GM06990 (cell line): ENCODE measurements around the gene PDXP.

Experiments used
- DNase-seq: peaks from one replicate; pipeline ENCODE4 v3.0.0-alpha.2; 2011; ENCODE audit not compliant: insufficient read length; ENCODE audit errors: extremely low read depth
- H3K27me3 ChIP-seq: replicated peaks from 2 replicates; pipeline ENCODE4 v1.6.0; 2011; ENCODE audit warnings: low read length; ENCODE audit not compliant: control insufficient read depth, insufficient read depth
- H3K36me3 ChIP-seq: 2 replicates; pipeline ENCODE4 v1.5.1; 2011; ENCODE audit warnings: low read length; ENCODE audit not compliant: control insufficient read depth, insufficient read depth
- H3K4me3 ChIP-seq: replicated peaks from 2 replicates; pipeline ENCODE4 v1.5.1; 2011; ENCODE audit warnings: low read depth, mild to moderate bottlenecking, control low read depth, low read length
- CTCF ChIP-seq: IDR thresholded peaks from 2 replicates; pipeline ENCODE4 v1.5.1; 2011; ENCODE audit warnings: low read length, control low read depth, mild to moderate bottlenecking, inconsistent platforms; ENCODE audit not compliant: insufficient read depth, poor library complexity, severe bottlenecking

PDXP gene

GRCh38 chr22:37710675-37711074 is 52.2 kb downstream of the PDXP start:
- H3K36me3 ChIP-seq: no peaks in the 10 kb centered on the region
- no peak for DNase-seq
- no peak overlapping the region for H3K4me3 ChIP-seq
- H3K27me3 ChIP-seq: no peaks in the 10 kb centered on the region
- no peak for TF ChIP-seq CTCF

GRCh38 chr22:37711490-37711889 is 53.0 kb downstream of the PDXP start:
- no peak for TF ChIP-seq CTCF
- no peak for DNase-seq
- Histone ChIP-seq H3K4me3 (no peak overlapping the region), H3K27me3 (no peaks in the 10 kb centered on the region), H3K36me3 (no peaks in the 10 kb centered on the region)

- H3K36me3 ChIP-seq: no peaks in the 10 kb centered on the region
- H3K27me3 ChIP-seq: no peaks in the 10 kb centered on the region
- DNase-seq: no peak
- H3K4me3 ChIP-seq: no peak overlapping the region
- no peak for TF ChIP-seq CTCF
These were observed 55.2 kb downstream of the PDXP start for GRCh38 chr22:37713761-37714160.

- no peak overlapping the region for H3K4me3 ChIP-seq
- no peaks in the 10 kb centered on the region for H3K27me3 ChIP-seq
- H3K36me3 ChIP-seq: no peaks in the 10 kb centered on the region
- DNase-seq: no peak
- no peak for TF ChIP-seq CTCF
These were observed 56.1 kb downstream of the PDXP start for GRCh38 chr22:37714634-37715033.

- DNase-seq: no peak
- no peak for TF ChIP-seq CTCF
- Histone ChIP-seq H3K36me3 (no peaks in the 10 kb centered on the region), H3K27me3 (no peaks in the 10 kb centered on the region), H3K4me3 (no peak overlapping the region)
These were observed 57.2 kb downstream of the PDXP start for GRCh38 chr22:37715760-37716159.
